Spleen (tissue), 11 donors: ENCODE data around the gene MARCHF10. TPM values are rescaled to one million over a fixed set of nuclear protein-coding genes. Genes with fewer than 3 reads are reported as not detected.

Source experiments
- DNase-seq: peaks from one replicate; pipeline ENCODE4 v3.0.0-alpha.2; 2020
- H3K27ac ChIP-seq, 8 donors: fragments of 200-600 bp; sonication (generic) in 7 of 8; 1 replicate in 4 of 8; 2 replicates in 4 of 8; pipeline versions ENCODE4 v1.5.0 to v1.8.0; 2016 to 2021; ENCODE audit warnings: inconsistent platforms in 4 of 8, mild to moderate bottlenecking in 4 of 8, moderate library complexity in 1 of 8
- H3K27me3 ChIP-seq, 7 donors: fragments of 200-600 bp; sonication (generic) in 6 of 7; replicated peaks in 1 of 7; 1 replicate in 4 of 7; 2 replicates in 3 of 7; pipeline versions ENCODE4 v1.5.0 to v1.8.0; 2016 to 2021; ENCODE audit warnings: inconsistent platforms in 3 of 7, mild to moderate bottlenecking in 1 of 7
- H3K36me3 ChIP-seq, 6 donors: fragments of 200-600 bp; sonication (generic) in 5 of 6; 1 replicate in 4 of 6; 2 replicates in 2 of 6; pipeline versions ENCODE4 v1.5.0 to v1.8.0; 2016 to 2021; ENCODE audit warnings: inconsistent platforms in 2 of 6
- H3K4me1 ChIP-seq, 6 donors: fragments of 200-600 bp; sonication (generic) in 5 of 6; 1 replicate in 3 of 6; 2 replicates in 3 of 6; pipeline versions ENCODE4 v1.5.0 to v1.8.0; 2016 to 2021; ENCODE audit warnings: inconsistent platforms in 3 of 6
- H3K4me3 ChIP-seq, 8 donors: fragments of 200-600 bp; sonication (generic) in 7 of 8; 1 replicate in 4 of 8; 2 replicates in 4 of 8; pipeline versions ENCODE4 v1.5.0 to v1.8.0; 2016 to 2021; ENCODE audit warnings: inconsistent platforms in 4 of 8, mild to moderate bottlenecking in 4 of 8, moderate library complexity in 2 of 8
- H3K9me3 ChIP-seq, 8 donors: fragments of 200-600 bp; sonication (generic) in 7 of 8; 1 replicate in 4 of 8; 2 replicates in 4 of 8; pipeline versions ENCODE4 v1.5.0 to v1.8.0; 2016 to 2021; ENCODE audit warnings: inconsistent platforms in 4 of 8
- CTCF ChIP-seq, 11 experiments: fragments of 200-600 bp in 7 of 11; fragments of 450-650 bp in 4 of 11; sonication (generic) in 4 of 11; IDR thresholded peaks in 8 of 11; conservative IDR thresholded peaks in 3 of 11; 1 replicate in 7 of 11; 2 replicates in 4 of 11; pipeline versions ENCODE4 v1.4.0 to v1.8.0; 2016 to 2021; ENCODE audit warnings: antibody characterized with exemption in 11 of 11, inconsistent platforms in 4 of 11, mild to moderate bottlenecking in 1 of 11
- POLR2A ChIP-seq, 3 donors: fragments of 450-650 bp; IDR thresholded peaks; one replicate each; pipeline ENCODE4 v1.5.1; 2017; ENCODE audit warnings: antibody characterized with exemption in 3 of 3, mild to moderate bottlenecking in 1 of 3
- POLR2AphosphoS5 ChIP-seq, 3 donors: sonication (generic); formaldehyde crosslinking; IDR thresholded peaks; one replicate each; pipeline ENCODE4 v1.5.1; 2017; ENCODE audit warnings: antibody characterized with exemption in 3 of 3
- WGBS, 5 donors: extraction: QIAGEN DNeasy Blood & Tissue Kit in 3 of 5; methylation state at CpG; one replicate each; pipeline versions ENCODE4 v1.1.5 to v1.1.7; 2013 to 2018; 5-methylcytosine and 5-hydroxymethylcytosine counted together
- intact Hi-C: fragments of 100-400 bp; cut with DNase I; formaldehyde crosslinking; loops from one replicate; pipeline ENCODE4 v1.15.0; 2023; ENCODE audit warnings: low total_unique reads
- polyA plus RNA-seq, 3 donors: library from polyadenylated mRNA; stranded (reverse); fragments of 200-250 nt; gene quantifications; one replicate each; pipeline ENCODE4 v1.2.1, GENCODE V29; 2013
- total RNA-seq, 7 donors: library from RNA; depleted of rRNA in 3 of 7; stranded (reverse); fragments of >200 nt in 3 of 7; fragmentation: NEBNext Ultra II Directional in 4 of 7; extraction: Animal tissue kit (Norgen Biotek cat#: 25700) in 4 of 7; gene quantifications; one replicate each; pipeline versions ENCODE4 v1.1.0 to v1.2.1, GENCODE V29; 2016 to 2021
- donor health status: healthy with polysubstance abuse.
- donor health status: DM: no; HTN: no; CAD: no; lungs with moderate emphysema.
- donor health status: DM: no; HTN: no; CAD: no.
- donor health status: Bipolar disorder and iron deficiency.
- donor health status: healthy.
- donor health status: DM: no; HTN: no; CAD: no.
- donor health status: DM: yes; HTN: yes; CAD: no.

The MARCHF10 gene
- total and polyA plus RNA-seq, 10 donors, result 0.15 to 0.32 (median 0.26) TPM; not detected in 7

DNA sequence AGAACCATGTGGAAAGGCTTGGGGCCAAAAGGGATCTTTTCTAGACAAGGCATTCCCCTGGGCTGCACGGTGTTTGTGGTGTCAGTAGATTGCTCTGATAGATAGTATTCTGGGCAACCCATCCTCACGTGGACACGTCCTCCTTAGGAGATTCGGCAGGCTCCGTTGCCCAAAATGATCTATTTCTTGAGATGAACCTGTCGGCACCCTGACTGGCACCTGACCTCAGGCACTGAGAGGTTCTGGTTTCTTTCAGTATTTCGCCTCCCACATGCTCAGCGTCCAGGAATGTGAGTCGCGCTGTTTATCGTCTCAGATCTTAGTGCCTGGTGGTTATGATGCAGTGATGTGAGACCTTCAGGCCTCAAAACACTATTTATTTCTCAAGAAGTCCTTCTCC, 89.7 kb downstream of the MARCHF10 start:
- Histone ChIP-seq H3K36me3 (no peaks in the 10 kb centered on the region), H3K9me3 (no peaks in the 10 kb centered on the region), H3K27me3 (peaks cover 0 to 6% (median 0%) of the 10 kb centered on the region in 7 donors), H3K4me1 (peaks cover 0 to 17% (median 0%) of the 10 kb centered on the region in 6 donors), H3K4me3 (no peak overlapping the region), H3K27ac (no peak overlapping the region)
- intact Hi-C loops, result no loop called here
- 70 to 93% (median 81%) methylated on average over 11 of the region's 11 CpGs for WGBS, 5 donors
- TF ChIP-seq CTCF (IDR thresholded peaks at IDR 0.05 in 8 of 11, conservative IDR thresholded peaks at IDR 0.05 in 3 of 11), result no peak
- TF ChIP-seq POLR2A (IDR thresholded peaks at IDR 0.05), result no peak
- TF ChIP-seq POLR2AphosphoS5 (IDR thresholded peaks at IDR 0.05), result no peak
- DNase-seq, result no peak

DNA sequence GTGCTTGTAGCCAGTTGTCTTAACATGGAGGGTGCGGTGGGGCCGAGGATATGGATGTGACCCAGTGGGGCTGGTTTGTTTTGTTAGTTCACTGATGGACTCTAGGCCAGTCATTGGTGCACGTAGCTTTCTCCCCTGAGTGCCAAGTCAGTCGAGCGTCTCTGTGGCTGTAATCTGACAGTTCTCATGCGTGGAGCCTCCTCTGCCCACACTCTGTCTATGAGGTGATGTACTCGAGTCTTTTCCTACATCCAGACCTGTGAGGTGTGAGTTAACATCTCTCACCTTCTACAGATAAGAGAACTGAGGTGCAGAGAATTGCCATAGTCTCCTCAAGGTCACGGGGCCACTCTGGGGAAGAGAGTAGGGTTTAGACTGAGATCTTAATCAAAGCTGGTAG, 90.2 kb downstream of the MARCHF10 start:
- intact Hi-C loops, result no loop called here
- 77 to 88% (median 80%) methylated on average over 8 of the region's 8 CpGs for WGBS, 5 donors
- H3K36me3 ChIP-seq, result no peaks in the 10 kb centered on the region

GRCh38 chr17:62717589-62717855, 90.6 kb downstream of the MARCHF10 start:
- no peaks in the 10 kb centered on the region for H3K36me3 ChIP-seq
- TF ChIP-seq POLR2A (IDR thresholded peaks at IDR 0.05) (no peak), CTCF (IDR thresholded peaks at IDR 0.05 in 8 of 11, conservative IDR thresholded peaks at IDR 0.05 in 3 of 11) (no peak), POLR2AphosphoS5 (IDR thresholded peaks at IDR 0.05) (no peak)
- no peak overlapping the region for H3K4me3 ChIP-seq
- H3K9me3 ChIP-seq, result no peaks in the 10 kb centered on the region
- DNase-seq, result peak; percentile 61
- H3K27me3 ChIP-seq, result peaks cover 0 to 6% (median 0%) of the 10 kb centered on the region in 7 donors
- WGBS, 5 donors, result 90 to 98% (median 94%) methylated on average over 6 of the region's 6 CpGs
- peaks cover 0 to 17% (median 0%) of the 10 kb centered on the region in 6 donors for H3K4me1 ChIP-seq
- intact Hi-C loops, result no loop called here
- H3K27ac ChIP-seq, result no peak overlapping the region

More for the DNA sequence above, 90.2 kb downstream of the MARCHF10 start:
- no peaks in the 10 kb centered on the region for H3K9me3 ChIP-seq
- no peak overlapping the region for H3K27ac ChIP-seq
- DNase-seq, result peak; percentile 29
- peaks cover 0 to 17% (median 0%) of the 10 kb centered on the region in 6 donors for H3K4me1 ChIP-seq
- H3K27me3 ChIP-seq, result peaks cover 0 to 6% (median 0%) of the 10 kb centered on the region in 7 donors
- H3K4me3 ChIP-seq, result no peak overlapping the region
- no peak for TF ChIP-seq CTCF (IDR thresholded peaks at IDR 0.05 in 8 of 11, conservative IDR thresholded peaks at IDR 0.05 in 3 of 11)
- no peak for TF ChIP-seq POLR2A (IDR thresholded peaks at IDR 0.05)
- no peak for TF ChIP-seq POLR2AphosphoS5 (IDR thresholded peaks at IDR 0.05)

DNA sequence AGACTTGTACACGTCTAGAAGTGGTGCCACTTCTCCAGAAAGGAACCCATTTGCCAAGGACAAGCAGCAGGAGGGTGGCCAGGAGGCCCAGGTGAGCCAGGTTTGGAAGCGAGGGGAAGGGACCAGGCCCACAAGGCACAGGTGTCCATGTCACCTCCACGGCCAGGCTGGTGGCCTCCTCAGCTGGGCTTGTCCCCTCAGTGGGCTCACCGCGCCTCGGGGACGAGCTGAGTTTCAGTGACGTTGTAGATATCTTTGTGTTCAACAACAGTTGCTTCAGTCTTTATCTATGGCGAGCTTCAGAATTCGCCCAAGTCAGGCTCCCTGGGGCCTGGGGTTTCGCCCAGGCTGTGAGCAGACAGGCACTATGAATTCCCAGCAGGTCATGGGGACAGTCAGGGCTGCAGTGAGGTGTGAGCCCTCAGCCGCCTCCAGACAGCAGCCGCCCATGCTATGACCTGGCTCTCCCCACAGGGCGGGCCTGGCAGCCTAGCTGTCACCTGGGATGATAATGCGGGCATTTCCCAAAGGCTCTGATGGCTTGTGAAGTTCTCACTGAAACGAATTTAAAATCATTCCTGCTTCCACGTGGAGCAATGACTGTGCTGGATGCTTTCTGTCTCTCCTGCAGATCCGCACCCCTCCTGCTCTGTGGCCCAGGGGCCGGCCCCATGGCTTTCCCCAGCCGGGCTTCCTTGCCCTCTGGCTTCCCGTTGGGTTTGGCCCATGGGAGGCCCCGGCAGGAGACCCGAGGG, 91.1 kb downstream of the MARCHF10 start:
- WGBS, 5 donors, result 91 to 95% (median 91%) methylated on average over 23 of the region's 23 CpGs
- no peak for DNase-seq
- no peaks in the 10 kb centered on the region for H3K9me3 ChIP-seq

More for the DNA sequence above, 91.1 kb downstream of the MARCHF10 start:
- no peaks in the 10 kb centered on the region for H3K36me3 ChIP-seq
- H3K4me1 ChIP-seq, result peaks cover 0 to 17% (median 0%) of the 10 kb centered on the region in 6 donors
- peaks cover 0 to 6% (median 0%) of the 10 kb centered on the region in 7 donors for H3K27me3 ChIP-seq
- no peak overlapping the region for H3K27ac ChIP-seq
- intact Hi-C loops, result no loop called here
- no peak overlapping the region for H3K4me3 ChIP-seq
- TF ChIP-seq POLR2AphosphoS5 (IDR thresholded peaks at IDR 0.05) (no peak), CTCF (IDR thresholded peaks at IDR 0.05 in 8 of 11, conservative IDR thresholded peaks at IDR 0.05 in 3 of 11) (no peak), POLR2A (IDR thresholded peaks at IDR 0.05) (no peak)
